Activated CD8-positive, alpha-beta memory T cell treated with anti-CD3 and anti-CD28 coated beads, Interleukin-2, amount 50 U/mL, for 24 hours (primary cell): Measurements from ENCODE around the gene CAP2.

Experiments
- DNase-seq: peaks from one replicate; pipeline ENCODE4 v3.0.0-alpha.2; 2020; ENCODE audit errors: extremely low read depth

CAP2 gene

GRCh38 chr6:17475606-17476244 lies 82.3 kb downstream of the CAP2 start:
- DNase-seq: no peak

GRCh38 chr6:17476511-17476910 lies 83.1 kb downstream of the CAP2 start:
- DNase-seq: no peak

GRCh38 chr6:17477356-17477755 lies 84.0 kb downstream of the CAP2 start:
- DNase-seq: no peak

- DNase-seq: no peak
These were observed 85.0 kb downstream of the CAP2 start for GRCh38 chr6:17478223-17478907.

- DNase-seq: no peak
These were observed 85.6 kb downstream of the CAP2 start for GRCh38 chr6:17478946-17479345.

GRCh38 chr6:17480476-17480875 lies 87.1 kb downstream of the CAP2 start:
- no peak for DNase-seq

GRCh38 chr6:17482711-17483110 lies 89.3 kb downstream of the CAP2 start:
- DNase-seq: no peak

- no peak for DNase-seq
These were observed 90.1 kb downstream of the CAP2 start for GRCh38 chr6:17483391-17484016.

- DNase-seq: no peak
These were observed 90.9 kb downstream of the CAP2 start for GRCh38 chr6:17484201-17484849.

GRCh38 chr6:17485181-17485580 lies 91.8 kb downstream of the CAP2 start:
- DNase-seq: no peak

- DNase-seq: no peak
These were observed 92.6 kb downstream of the CAP2 start for GRCh38 chr6:17485946-17486345.

GRCh38 chr6:17486680-17487079 lies 93.3 kb downstream of the CAP2 start:
- no peak for DNase-seq

- no peak for DNase-seq
These were observed 97.3 kb downstream of the CAP2 start for GRCh38 chr6:17490724-17491123.

GRCh38 chr6:17491416-17492142 lies 98.2 kb downstream of the CAP2 start:
- no peak for DNase-seq

GRCh38 chr6:17492350-17492749 lies 99.0 kb downstream of the CAP2 start:
- DNase-seq: no peak

- no peak for DNase-seq
These were observed 99.9 kb downstream of the CAP2 start for GRCh38 chr6:17493286-17493685.

- no peak for DNase-seq
These were observed 100.8 kb downstream of the CAP2 start for GRCh38 chr6:17494177-17494576.

- no peak for DNase-seq
These were observed 101.5 kb downstream of the CAP2 start for GRCh38 chr6:17494919-17495318.

GRCh38 chr6:17497535-17498095 lies 104.2 kb downstream of the CAP2 start:
- no peak for DNase-seq

GRCh38 chr6:17501442-17501841 lies 108.0 kb downstream of the CAP2 start:
- DNase-seq: no peak

- DNase-seq: no peak
These were observed 108.7 kb downstream of the CAP2 start for GRCh38 chr6:17501982-17502704.
